Panc1 (cell line): ENCODE data around the gene NRROS. TPM values are rescaled to one million over a fixed set of nuclear protein-coding genes. Genes with fewer than 3 reads are reported as not detected.

Experiments
- ATAC-seq: fragments of 200-7000 bp; cut with Tn5 transposase; 2 replicates; pipeline ENCODE4 v1.9.1; 2020; ENCODE audit warnings: mild to moderate bottlenecking, moderate library complexity
- BruUV-seq: library from RNA; stranded (reverse); fragments of 400-500 nt; replicated peaks from 2 replicates; lab custom pipeline; 2021; lab: Mats Ljungman, UMichigan
- CTCF ChIA-PET: fragments of 300-600 bp; sonication (Branson Sonifier 250); formaldehyde crosslinking; loops from one replicate; lab custom pipeline; 2022; ENCODE audit warnings: antibody characterized with exemption; lab: Charles Lee
- POLR2A ChIA-PET: fragments of 300-600 bp; sonication (Branson Sonifier 250); formaldehyde crosslinking; loops from one replicate; lab custom pipeline; 2022; ENCODE audit warnings: antibody characterized with exemption; lab: Charles Lee
- DNase-seq: peaks from one replicate; pipeline ENCODE4 v3.0.0-alpha.2; 2010; ENCODE audit warnings: low read depth, low spot score
- H3K27ac ChIP-seq: 2 replicates; pipeline ENCODE4 v1.5.1; 2011; ENCODE audit warnings: mild to moderate bottlenecking, low read length, inconsistent platforms
- H3K27me3 ChIP-seq: fragments of 200-500 bp; sonication (Bioruptor generic); 2 replicates; pipeline ENCODE4 v1.6.0; 2014; ENCODE audit warnings: low read length, inconsistent platforms; ENCODE audit not compliant: control insufficient read depth, insufficient read depth
- H3K36me3 ChIP-seq: fragments of 200-500 bp; sonication (Bioruptor generic); 2 replicates; pipeline ENCODE4 v1.5.1; 2014; ENCODE audit warnings: inconsistent platforms, mild to moderate bottlenecking, low read length, moderate library complexity; ENCODE audit not compliant: control insufficient read depth, insufficient read depth
- H3K4me1 ChIP-seq: 2 replicates; pipeline ENCODE4 v1.5.1; 2011; ENCODE audit warnings: inconsistent platforms, mild to moderate bottlenecking, low read length, moderate library complexity; ENCODE audit not compliant: control insufficient read depth, insufficient read depth
- H3K4me3 ChIP-seq, 2 experiments: 2 replicates each; pipeline ENCODE4 v1.5.1; 2011 to 2012; ENCODE audit warnings: low read depth in 2 of 2, low read length in 2 of 2, mild to moderate bottlenecking in 2 of 2, inconsistent platforms in 1 of 2, moderate library complexity in 1 of 2
- H3K9me3 ChIP-seq: fragments of 200-500 bp; sonication (Bioruptor generic); 2 replicates; pipeline ENCODE4 v1.5.1; 2014; ENCODE audit warnings: low read depth, mild to moderate bottlenecking, inconsistent platforms, low read length, moderate library complexity; ENCODE audit not compliant: control insufficient read depth, insufficient read depth
- POLR2AphosphoS5 ChIP-seq: IDR thresholded peaks from 2 replicates; pipeline ENCODE4 v1.6.1; 2012; ENCODE audit warnings: mild to moderate bottlenecking, low read depth, low read length, moderate library complexity
- SIN3A ChIP-seq: IDR thresholded peaks from 2 replicates; pipeline ENCODE4 v1.6.1; 2012; ENCODE audit warnings: low read depth, mild to moderate bottlenecking, low read length, moderate library complexity, borderline replicate concordance; ENCODE audit not compliant: insufficient read depth
- TCF7L2 ChIP-seq: IDR thresholded peaks from 2 replicates; pipeline ENCODE4 v1.6.1; 2011; ENCODE audit warnings: mild to moderate bottlenecking, low read depth, low read length, inconsistent platforms
- in situ Hi-C: cut with HindIII; loops from 2 replicates; pipeline ENCODE4 v1.10.0; 2016; ENCODE audit warnings: low sequenced_read_pairs, low pct_unique_long_range_greater_than_20kb
- intact Hi-C: fragments of 100-400 bp; cut with micrococcal nuclease; formaldehyde crosslinking; loops from one replicate; pipeline ENCODE4 v1.10.0; 2022; ENCODE audit not compliant: unreplicated experiment
- total RNA-seq: library from RNA; stranded (reverse); gene quantifications from one replicate; pipeline ENCODE4 v1.2.1, GENCODE V29; 2021; ENCODE audit not compliant: unreplicated experiment
- TF ChIP-seq, protein P1 (sequence below), 2 experiments: IDR thresholded peaks; 2 replicates each; pipeline ENCODE4 v1.6.1; 2011 to 2012; ENCODE audit warnings: low read depth in 2 of 2, control low read depth in 1 of 2, low read length in 1 of 2, mild to moderate bottlenecking in 1 of 2, moderate library complexity in 1 of 2; ENCODE audit not compliant: insufficient read depth in 1 of 2
- TF ChIP-seq, protein P2 (sequence below): fragments of 450-650 bp; IDR thresholded peaks from 2 replicates; pipeline ENCODE4 v1.5.1; 2017; ENCODE audit warnings: mild to moderate bottlenecking

NRROS gene
- total RNA-seq, 1 experiment from 2014 or later: 8.8 TPM

DNA sequence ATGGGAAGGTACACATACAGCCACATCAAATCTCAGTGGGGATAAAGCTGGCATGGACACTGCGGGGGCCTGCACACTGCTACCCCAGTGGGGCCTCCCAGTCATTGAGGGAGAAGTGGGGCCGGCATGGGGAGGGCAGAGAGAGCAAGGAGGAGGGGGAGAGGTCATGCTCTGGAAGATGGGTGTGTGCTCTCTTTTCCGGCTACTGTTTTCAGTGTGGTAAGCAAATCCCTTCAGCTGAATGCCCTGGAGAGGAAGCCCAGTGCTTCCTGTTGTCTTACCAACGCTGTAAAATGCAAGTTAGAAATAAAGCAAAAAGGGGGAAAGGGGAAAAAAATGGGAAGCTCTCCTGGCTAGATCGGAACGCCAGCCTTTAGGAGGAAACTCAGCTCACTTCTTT lies 30.8 kb downstream of the NRROS start:
- no TSS peak for BruUV-seq
- in situ Hi-C loops: no loop called here
- Histone ChIP-seq H3K9me3 (no peaks in the 10 kb centered on the region), H3K4me1 (peaks cover 11% of the 10 kb centered on the region), H3K4me3 (no peak overlapping the region), H3K36me3 (no peaks in the 10 kb centered on the region), H3K27ac (no peak overlapping the region), H3K27me3 (no peaks in the 10 kb centered on the region)
- intact Hi-C loops: no loop called here
- ChIA-PET CTCF (interaction anchor here (0.7 kb wide), 1 partner anchor 21 kb away, joined by 7 read pairs; no protein-coding TSS in a partner anchor), POLR2A (interaction anchor here (0.7 kb wide), 1 partner anchor 21 kb away, joined by 4 read pairs; no protein-coding TSS in a partner anchor)
- TF ChIP-seq SIN3A: no peak
- TF ChIP-seq, protein P1, sequence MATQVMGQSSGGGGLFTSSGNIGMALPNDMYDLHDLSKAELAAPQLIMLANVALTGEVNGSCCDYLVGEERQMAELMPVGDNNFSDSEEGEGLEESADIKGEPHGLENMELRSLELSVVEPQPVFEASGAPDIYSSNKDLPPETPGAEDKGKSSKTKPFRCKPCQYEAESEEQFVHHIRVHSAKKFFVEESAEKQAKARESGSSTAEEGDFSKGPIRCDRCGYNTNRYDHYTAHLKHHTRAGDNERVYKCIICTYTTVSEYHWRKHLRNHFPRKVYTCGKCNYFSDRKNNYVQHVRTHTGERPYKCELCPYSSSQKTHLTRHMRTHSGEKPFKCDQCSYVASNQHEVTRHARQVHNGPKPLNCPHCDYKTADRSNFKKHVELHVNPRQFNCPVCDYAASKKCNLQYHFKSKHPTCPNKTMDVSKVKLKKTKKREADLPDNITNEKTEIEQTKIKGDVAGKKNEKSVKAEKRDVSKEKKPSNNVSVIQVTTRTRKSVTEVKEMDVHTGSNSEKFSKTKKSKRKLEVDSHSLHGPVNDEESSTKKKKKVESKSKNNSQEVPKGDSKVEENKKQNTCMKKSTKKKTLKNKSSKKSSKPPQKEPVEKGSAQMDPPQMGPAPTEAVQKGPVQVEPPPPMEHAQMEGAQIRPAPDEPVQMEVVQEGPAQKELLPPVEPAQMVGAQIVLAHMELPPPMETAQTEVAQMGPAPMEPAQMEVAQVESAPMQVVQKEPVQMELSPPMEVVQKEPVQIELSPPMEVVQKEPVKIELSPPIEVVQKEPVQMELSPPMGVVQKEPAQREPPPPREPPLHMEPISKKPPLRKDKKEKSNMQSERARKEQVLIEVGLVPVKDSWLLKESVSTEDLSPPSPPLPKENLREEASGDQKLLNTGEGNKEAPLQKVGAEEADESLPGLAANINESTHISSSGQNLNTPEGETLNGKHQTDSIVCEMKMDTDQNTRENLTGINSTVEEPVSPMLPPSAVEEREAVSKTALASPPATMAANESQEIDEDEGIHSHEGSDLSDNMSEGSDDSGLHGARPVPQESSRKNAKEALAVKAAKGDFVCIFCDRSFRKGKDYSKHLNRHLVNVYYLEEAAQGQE (IDR thresholded peaks at IDR 0.05; ENCODE audit: insufficient read depth in 1 of 2, low read depth in 2 of 2, low read length in 1 of 2): no peak
- no peak for TF ChIP-seq TCF7L2
- TF ChIP-seq, protein P2, sequence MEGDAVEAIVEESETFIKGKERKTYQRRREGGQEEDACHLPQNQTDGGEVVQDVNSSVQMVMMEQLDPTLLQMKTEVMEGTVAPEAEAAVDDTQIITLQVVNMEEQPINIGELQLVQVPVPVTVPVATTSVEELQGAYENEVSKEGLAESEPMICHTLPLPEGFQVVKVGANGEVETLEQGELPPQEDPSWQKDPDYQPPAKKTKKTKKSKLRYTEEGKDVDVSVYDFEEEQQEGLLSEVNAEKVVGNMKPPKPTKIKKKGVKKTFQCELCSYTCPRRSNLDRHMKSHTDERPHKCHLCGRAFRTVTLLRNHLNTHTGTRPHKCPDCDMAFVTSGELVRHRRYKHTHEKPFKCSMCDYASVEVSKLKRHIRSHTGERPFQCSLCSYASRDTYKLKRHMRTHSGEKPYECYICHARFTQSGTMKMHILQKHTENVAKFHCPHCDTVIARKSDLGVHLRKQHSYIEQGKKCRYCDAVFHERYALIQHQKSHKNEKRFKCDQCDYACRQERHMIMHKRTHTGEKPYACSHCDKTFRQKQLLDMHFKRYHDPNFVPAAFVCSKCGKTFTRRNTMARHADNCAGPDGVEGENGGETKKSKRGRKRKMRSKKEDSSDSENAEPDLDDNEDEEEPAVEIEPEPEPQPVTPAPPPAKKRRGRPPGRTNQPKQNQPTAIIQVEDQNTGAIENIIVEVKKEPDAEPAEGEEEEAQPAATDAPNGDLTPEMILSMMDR: no peak
- TF ChIP-seq POLR2AphosphoS5: no peak
- ATAC-seq (no peak), DNase-seq (no peak)

DNA sequence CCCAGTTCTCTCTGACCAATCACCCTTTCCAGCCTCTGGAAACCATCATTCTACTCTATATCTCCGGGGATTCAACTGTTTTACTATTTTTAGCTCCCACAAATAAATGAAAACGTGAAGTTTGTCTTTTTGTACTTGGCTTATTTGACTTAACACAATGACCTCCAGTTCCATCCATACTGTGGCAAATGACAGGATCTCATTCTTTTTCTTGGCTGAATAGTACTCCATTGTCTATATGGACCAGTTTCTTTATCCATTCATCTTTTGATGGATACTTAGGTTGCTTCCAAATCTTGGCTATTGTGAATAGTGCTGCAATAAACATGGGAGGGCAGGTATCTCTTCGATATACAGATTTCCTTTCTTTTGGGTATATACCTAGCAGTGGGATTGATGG lies 34.1 kb downstream of the NRROS start:
- Histone ChIP-seq H3K4me1 (no peaks in the 10 kb centered on the region), H3K27ac (no peak overlapping the region), H3K4me3 (no peak overlapping the region), H3K36me3 (no peaks in the 10 kb centered on the region), H3K9me3 (no peaks in the 10 kb centered on the region), H3K27me3 (no peaks in the 10 kb centered on the region)
- CTCF ChIA-PET: no interaction called here
- POLR2A ChIA-PET: no interaction called here
- in situ Hi-C loops (no loop called here), intact Hi-C loops (no loop called here)
- ATAC-seq: no peak
- DNase-seq: no peak
- TF ChIP-seq, protein P1 (IDR thresholded peaks at IDR 0.05; ENCODE audit: insufficient read depth in 1 of 2, low read depth in 2 of 2, low read length in 1 of 2): no peak
- TF ChIP-seq, protein P2: no peak
- TF ChIP-seq TCF7L2 (no peak), POLR2AphosphoS5 (no peak), SIN3A (no peak)
- BruUV-seq: no TSS peak
